Calu3 (cell line): ENCODE data around the gene TMEM128. TPM values are rescaled to one million over a fixed set of nuclear protein-coding genes. Genes with fewer than 3 reads are reported as not detected.
"Not testable (repeated sequence)": the region's sequence is repeated elsewhere in the genome, so short reads cannot be mapped to it uniquely, and the experiment has no call there.

Experiments used
- BruUV-seq: library from RNA; stranded (reverse); fragments of 400-500 nt; replicated peaks from 2 replicates; lab custom pipeline; 2021; lab: Mats Ljungman, UMichigan
- CTCF ChIA-PET: fragments of 300-600 bp; sonication (Branson Sonifier 250); formaldehyde crosslinking; loops from one replicate; lab custom pipeline; 2022; ENCODE audit warnings: antibody characterized with exemption; lab: Charles Lee
- DNase-seq: peaks from one replicate; pipeline ENCODE4 v3.0.0; 2022
- H3K27ac Mint-ChIP-seq: one replicate; pipeline ENCODE4 v1.8.0; 2022; ENCODE audit warnings: mixed read lengths; ENCODE audit not compliant: unreplicated experiment
- H3K27me3 Mint-ChIP-seq: one replicate; pipeline ENCODE4 v1.8.0; 2022; ENCODE audit warnings: mixed read lengths; ENCODE audit not compliant: unreplicated experiment
- H3K36me3 Mint-ChIP-seq: one replicate; pipeline ENCODE4 v1.8.0; 2022; ENCODE audit warnings: mild to moderate bottlenecking, moderate library complexity, mixed read lengths; ENCODE audit not compliant: insufficient read depth, unreplicated experiment
- H3K4me1 Mint-ChIP-seq: one replicate; pipeline ENCODE4 v1.8.0; 2022; ENCODE audit warnings: mild to moderate bottlenecking, low read depth, mixed read lengths; ENCODE audit not compliant: unreplicated experiment
- H3K4me3 Mint-ChIP-seq: one replicate; pipeline ENCODE4 v1.8.0; 2022; ENCODE audit warnings: mild to moderate bottlenecking, low read depth, moderate library complexity, mixed read lengths; ENCODE audit not compliant: unreplicated experiment
- H3K9me3 Mint-ChIP-seq: one replicate; pipeline ENCODE4 v1.8.0; 2022; ENCODE audit warnings: low read depth, mixed read lengths; ENCODE audit not compliant: unreplicated experiment
- CTCF ChIP-seq: fragments of 200-600 bp; IDR thresholded peaks from one replicate; pipeline ENCODE4 v1.8.0; 2022; ENCODE audit warnings: antibody characterized with exemption; ENCODE audit not compliant: unreplicated experiment
- intact Hi-C: fragments of 100-400 bp; cut with micrococcal nuclease; formaldehyde crosslinking; loops from one replicate; pipeline ENCODE4 v1.10.0; 2022; ENCODE audit not compliant: unreplicated experiment
- total RNA-seq: library from RNA; stranded (reverse); gene quantifications from 2 replicates; pipeline ENCODE4 v1.2.3, GENCODE V29; 2022

TMEM128 gene
- total RNA-seq, 1 experiment from 2014 or later = 15.1 TPM

GRCh38 chr4:4203688-4204400, 44.2 kb downstream of the TMEM128 start:
- no peak overlapping the region for H3K4me3 Mint-ChIP-seq
- CTCF ChIA-PET = no interaction called here
- no peaks in the 10 kb centered on the region for H3K9me3 Mint-ChIP-seq
- BruUV-seq = no TSS peak
- DNase-seq = no peak
- H3K27ac Mint-ChIP-seq = no peak overlapping the region
- peaks cover 59% of the 10 kb centered on the region for H3K27me3 Mint-ChIP-seq
- TF ChIP-seq CTCF = no peak
- intact Hi-C loops = no loop called here
- H3K4me1 Mint-ChIP-seq = no peaks in the 10 kb centered on the region
- no peaks in the 10 kb centered on the region for H3K36me3 Mint-ChIP-seq

GRCh38 chr4:4202510-4202909, 45.5 kb downstream of the TMEM128 start:
- DNase-seq = no peak
- Mint-ChIP-seq H3K4me1 (no peaks in the 10 kb centered on the region), H3K4me3 (no peak overlapping the region), H3K27ac (no peak overlapping the region), H3K36me3 (no peaks in the 10 kb centered on the region), H3K27me3 (peaks cover 57% of the 10 kb centered on the region), H3K9me3 (no peaks in the 10 kb centered on the region)
- BruUV-seq = no TSS peak
- no peak for TF ChIP-seq CTCF
- intact Hi-C loops = no loop called here
- CTCF ChIA-PET = no interaction called here

GRCh38 chr4:4200624-4201023, 47.4 kb downstream of the TMEM128 start:
- DNase-seq = no peak
- no peak for TF ChIP-seq CTCF
- intact Hi-C loops = no loop called here
- H3K27me3 Mint-ChIP-seq = peaks cover 42% of the 10 kb centered on the region
- BruUV-seq = no TSS peak
- H3K36me3 Mint-ChIP-seq = no peaks in the 10 kb centered on the region
- no peak overlapping the region for H3K4me3 Mint-ChIP-seq
- no peak overlapping the region for H3K27ac Mint-ChIP-seq
- H3K4me1 Mint-ChIP-seq = no peaks in the 10 kb centered on the region
- no peaks in the 10 kb centered on the region for H3K9me3 Mint-ChIP-seq
- CTCF ChIA-PET = no interaction called here

GRCh38 chr4:4195354-4195753, 52.7 kb downstream of the TMEM128 start:
- peaks cover 65% of the 10 kb centered on the region for H3K27me3 Mint-ChIP-seq
- no peak overlapping the region for H3K4me3 Mint-ChIP-seq
- no peaks in the 10 kb centered on the region for H3K36me3 Mint-ChIP-seq
- no TSS peak for BruUV-seq
- no peak for DNase-seq
- H3K4me1 Mint-ChIP-seq = no peaks in the 10 kb centered on the region
- CTCF ChIA-PET = no interaction called here
- H3K27ac Mint-ChIP-seq = no peak overlapping the region
- intact Hi-C loops = no loop called here
- no peak for TF ChIP-seq CTCF
- H3K9me3 Mint-ChIP-seq = no peaks in the 10 kb centered on the region

GRCh38 chr4:4188557-4188956, 59.5 kb downstream of the TMEM128 start:
- H3K27me3 Mint-ChIP-seq = peaks cover 72% of the 10 kb centered on the region
- H3K4me1 Mint-ChIP-seq, intact Hi-C loops, H3K36me3 Mint-ChIP-seq, H3K4me3 Mint-ChIP-seq, H3K27ac Mint-ChIP-seq, DNase-seq, CTCF ChIA-PET, BruUV-seq, H3K9me3 Mint-ChIP-seq: not testable (repeated sequence)
